GM18870 (cell line): ENCODE results near the gene TLR9.
"Not testable (repeated sequence)": the region's sequence is repeated elsewhere in the genome, so short reads cannot be mapped to it uniquely, and the experiment has no call there.

Source experiments
- ATAC-seq: cut with Tn5 transposase; IDR thresholded peaks from one replicate; pipeline ENCODE4 v1.9.1; 2021; ENCODE audit warnings: moderate library complexity; ENCODE audit not compliant: unreplicated experiment

TLR9 gene

GRCh38 chr3:52197499-52197841 is 28.0 kb downstream of the TLR9 start:
- no peak for ATAC-seq

GRCh38 chr3:52196977-52197376 is 28.5 kb downstream of the TLR9 start:
- no peak for ATAC-seq

GRCh38 chr3:52195823-52196331 is 29.6 kb downstream of the TLR9 start:
- no peak for ATAC-seq

GRCh38 chr3:52195291-52195597 is 30.2 kb downstream of the TLR9 start:
- no peak for ATAC-seq

GRCh38 chr3:52194485-52195290 is 30.8 kb downstream of the TLR9 start:
- ATAC-seq, result no peak

GRCh38 chr3:52193065-52193464 is 32.4 kb downstream of the TLR9 start:
- ATAC-seq, result no peak

GRCh38 chr3:52191663-52192062 is 33.8 kb downstream of the TLR9 start:
- no peak for ATAC-seq

- ATAC-seq, result no peak
Observed at GRCh38 chr3:52190294-52191074, 35.0 kb downstream of the TLR9 start.

GRCh38 chr3:52188556-52188955 is 36.9 kb downstream of the TLR9 start:
- ATAC-seq, result no peak

- ATAC-seq, result no peak
Observed at GRCh38 chr3:52186729-52187128, 38.7 kb downstream of the TLR9 start.

GRCh38 chr3:52185837-52186236 is 39.6 kb downstream of the TLR9 start:
- ATAC-seq, result no peak

- ATAC-seq, result no peak
Observed at GRCh38 chr3:52185311-52185710, 40.1 kb downstream of the TLR9 start.

- ATAC-seq, result no peak
Observed at GRCh38 chr3:52184690-52185089, 40.8 kb downstream of the TLR9 start.

GRCh38 chr3:52183786-52184445 is 41.5 kb downstream of the TLR9 start:
- ATAC-seq, result no peak

GRCh38 chr3:52182691-52183090 is 42.8 kb downstream of the TLR9 start:
- ATAC-seq, result no peak

GRCh38 chr3:52182196-52182595 is 43.2 kb downstream of the TLR9 start:
- no peak for ATAC-seq

- no peak for ATAC-seq
Observed at GRCh38 chr3:52181543-52181942, 43.9 kb downstream of the TLR9 start.

GRCh38 chr3:52178537-52178936 is 46.9 kb downstream of the TLR9 start:
- ATAC-seq, result no peak

GRCh38 chr3:52178126-52178525 is 47.3 kb downstream of the TLR9 start:
- ATAC-seq, result not testable (repeated sequence)

GRCh38 chr3:52177701-52178042 is 47.8 kb downstream of the TLR9 start:
- no peak for ATAC-seq

GRCh38 chr3:52176951-52177700 is 48.3 kb downstream of the TLR9 start:
- no peak for ATAC-seq
